Ovary (tissue), 9 donors: ENCODE data around the gene CWF19L2. TPM values are rescaled to one million over a fixed set of nuclear protein-coding genes. Genes with fewer than 3 reads are reported as not detected.

Experiments used
- DNase-seq, 5 donors: peaks; one replicate each; pipeline ENCODE4 v3.0.0-alpha.2; 2019 to 2020
- H3K27ac ChIP-seq, 2 donors: fragments of 200-600 bp; one replicate each; pipeline versions ENCODE4 v1.5.1 to v1.8.0; 2019 to 2022
- H3K27me3 ChIP-seq: fragments of 200-600 bp; one replicate; pipeline ENCODE4 v1.8.0; 2022
- H3K36me3 ChIP-seq: fragments of 200-600 bp; sonication (generic); one replicate; pipeline ENCODE4 v1.5.1; 2019
- H3K4me1 ChIP-seq: one replicate; pipeline ENCODE4 v1.8.1; 2013; ENCODE audit warnings: mild to moderate bottlenecking, moderate library complexity; ENCODE audit not compliant: insufficient read depth
- H3K4me3 ChIP-seq: fragments of 200-600 bp; sonication (generic); one replicate; pipeline ENCODE4 v1.5.1; 2017
- H3K9me3 ChIP-seq, 2 donors: fragments of 200-600 bp in 1 of 2; sonication (generic) in 1 of 2; one replicate each; pipeline versions ENCODE4 v1.5.1 to v1.8.1; 2013 to 2019; ENCODE audit warnings: mild to moderate bottlenecking in 1 of 2, moderate library complexity in 1 of 2
- CTCF ChIP-seq, 3 donors: fragments of 450-650 bp in 2 of 3; fragments of 200-600 bp in 1 of 3; IDR thresholded peaks; one replicate each; pipeline versions ENCODE4 v1.5.1 to v1.8.0; 2016 to 2022; ENCODE audit warnings: antibody characterized with exemption in 3 of 3, mild to moderate bottlenecking in 1 of 3
- EP300 ChIP-seq: sonication (generic); formaldehyde crosslinking; IDR thresholded peaks from one replicate; pipeline ENCODE4 v1.6.1; 2017; ENCODE audit warnings: antibody characterized with exemption
- POLR2A ChIP-seq: fragments of 450-650 bp; IDR thresholded peaks from one replicate; pipeline ENCODE4 v1.6.1; 2017; ENCODE audit warnings: antibody characterized with exemption, mild to moderate bottlenecking, moderate library complexity
- WGBS, 3 donors: extraction: QIAGEN DNeasy Blood & Tissue Kit in 1 of 3; methylation state at CpG; one replicate each; pipeline versions ENCODE4 v1.1.5 to v1.1.7; 2013 to 2017; 5-methylcytosine and 5-hydroxymethylcytosine counted together
- intact Hi-C, 4 donors: fragments of 100-400 bp; cut with DNase I; formaldehyde crosslinking; loops; one replicate each; pipeline versions ENCODE4 v1.11.0 to v1.15.1; 2022 to 2023
- polyA plus RNA-seq, 2 donors: library from polyadenylated mRNA; stranded (reverse); fragments of 200-250 nt in 1 of 2; fragments of 350-450 nt in 1 of 2; fragmentation: Illumina TruSeq in 1 of 2; extraction: RNeasy Lipid Tissue Mini Kit (QIAGEN cat#74804) in 1 of 2; gene quantifications; one replicate each; pipeline ENCODE4 v1.2.3, GENCODE V29; 2013 to 2014
- total RNA-seq, 7 donors: library from RNA; depleted of rRNA in 2 of 7; stranded (reverse); fragments of >200 nt in 2 of 7; fragmentation: NEBNext Ultra II Directional in 3 of 7; extraction: Animal tissue kit (Norgen Biotek cat#: 25700) in 3 of 7; gene quantifications; one replicate each; pipeline versions ENCODE4 v1.1.0 to v1.2.4, GENCODE V29; 2016 to 2023
- donor health status: DM: no; HTN: no; CAD: no; lungs with moderate emphysema.
- donor health status: DM: no; HTN: no; CAD: no.
- donor health status: Bipolar disorder and iron deficiency.
- donor health status: DM: yes; HTN: yes; CAD: no.
- donor health status: DM: no; HTN: no; CAD: no.
- donor health status: DM: yes; HTN: yes; CAD: no.

Gene CWF19L2
- total and polyA plus RNA-seq, 9 donors = 13.4 to 26.4 (median 20.7) TPM

GRCh38 chr11:107372439-107372838, 85.2 kb downstream of the CWF19L2 start:
- H3K36me3 ChIP-seq = no peaks in the 10 kb centered on the region
- TF ChIP-seq POLR2A (no peak), EP300 (no peak), CTCF (IDR thresholded peaks at IDR 0.05) (no peak)
- intact Hi-C loops = no loop called here
- no peaks in the 10 kb centered on the region for H3K27me3 ChIP-seq
- 84 to 97% (median 91%) methylated on average over 7 of the region's 7 CpGs for WGBS, 3 donors
- H3K9me3 ChIP-seq = no peaks in the 10 kb centered on the region
- H3K4me1 ChIP-seq = no peaks in the 10 kb centered on the region
- H3K4me3 ChIP-seq = no peak overlapping the region
- no peak for DNase-seq
- H3K27ac ChIP-seq = no peak overlapping the region

- Histone ChIP-seq H3K36me3 (no peaks in the 10 kb centered on the region), H3K4me3 (no peak overlapping the region), H3K9me3 (no peaks in the 10 kb centered on the region), H3K27me3 (no peaks in the 10 kb centered on the region), H3K4me1 (no peaks in the 10 kb centered on the region), H3K27ac (no peak overlapping the region)
- DNase-seq = no peak
- no peak for TF ChIP-seq POLR2A
- no peak for TF ChIP-seq CTCF (IDR thresholded peaks at IDR 0.05)
- TF ChIP-seq EP300 = no peak
- intact Hi-C loops = no loop called here
- 36 to 44% (median 43%) methylated on average over 1 of the region's 1 CpG for WGBS, 3 donors
Measured at GRCh38 chr11:107370390-107370789, 87.2 kb downstream of the CWF19L2 start.

- TF ChIP-seq EP300 = no peak
- TF ChIP-seq POLR2A = no peak
- no peak for TF ChIP-seq CTCF (IDR thresholded peaks at IDR 0.05)
- no peaks in the 10 kb centered on the region for H3K9me3 ChIP-seq
- H3K4me3 ChIP-seq = no peak overlapping the region
- H3K27me3 ChIP-seq = no peaks in the 10 kb centered on the region
- no peak overlapping the region for H3K27ac ChIP-seq
- 85 to 99% (median 95%) methylated on average over 4 of the region's 4 CpGs for WGBS, 3 donors
- intact Hi-C loops = no loop called here
- no peak for DNase-seq
- no peaks in the 10 kb centered on the region for H3K4me1 ChIP-seq
- H3K36me3 ChIP-seq = no peaks in the 10 kb centered on the region
Measured at GRCh38 chr11:107359701-107360100, 97.9 kb downstream of the CWF19L2 start.

- no peak for DNase-seq
- intact Hi-C loops = no loop called here
- TF ChIP-seq CTCF (IDR thresholded peaks at IDR 0.05) (no peak), EP300 (no peak), POLR2A (no peak)
- Histone ChIP-seq H3K9me3 (no peaks in the 10 kb centered on the region), H3K36me3 (no peaks in the 10 kb centered on the region), H3K27ac (no peak overlapping the region), H3K27me3 (no peaks in the 10 kb centered on the region), H3K4me3 (no peak overlapping the region), H3K4me1 (no peaks in the 10 kb centered on the region)
- 0 to 100% (median 32%) methylated on average over 1 of the region's 1 CpG for WGBS, 3 donors
Measured at GRCh38 chr11:107357877-107358276, 99.7 kb downstream of the CWF19L2 start.

- Histone ChIP-seq H3K4me1 (no peaks in the 10 kb centered on the region), H3K36me3 (no peaks in the 10 kb centered on the region), H3K27ac (no peak overlapping the region), H3K9me3 (no peaks in the 10 kb centered on the region), H3K4me3 (no peak overlapping the region), H3K27me3 (no peaks in the 10 kb centered on the region)
- WGBS, 3 donors = 80 to 100% (median 98%) methylated on average over 2 of the region's 2 CpGs
- TF ChIP-seq EP300 (no peak), CTCF (IDR thresholded peaks at IDR 0.05) (no peak), POLR2A (no peak)
- DNase-seq = no peak
- intact Hi-C loops = no loop called here
Measured at GRCh38 chr11:107354780-107355179, 102.8 kb downstream of the CWF19L2 start.
